Chondrocyte (in vitro differentiated cells): ENCODE data around the gene ALDH2. TPM values are rescaled to one million over a fixed set of nuclear protein-coding genes. Genes with fewer than 3 reads are reported as not detected.
A peak's percentile ranks its signal among the peaks of the same experiment; 100 is the strongest.
"Not testable (repeated sequence)": the region's sequence is repeated elsewhere in the genome, so short reads cannot be mapped to it uniquely, and the experiment has no call there.

Experiments used
- DNase-seq: peaks from one replicate; pipeline ENCODE4 v3.0.0; 2021; ENCODE audit warnings: mixed read lengths, low spot score
- H3K27ac Mint-ChIP-seq: one replicate; pipeline ENCODE4 v1.8.0; 2021; ENCODE audit warnings: mild to moderate bottlenecking, moderate library complexity, mixed read lengths; ENCODE audit not compliant: unreplicated experiment
- H3K27me3 Mint-ChIP-seq: 2 replicates; pipeline ENCODE4 v1.8.0; 2021; ENCODE audit warnings: low read depth, mixed read lengths
- H3K36me3 Mint-ChIP-seq: 2 replicates; pipeline ENCODE4 v1.8.0; 2021; ENCODE audit warnings: low read depth, mixed read lengths
- H3K4me1 Mint-ChIP-seq: 2 replicates; pipeline ENCODE4 v1.8.0; 2021; ENCODE audit warnings: low read depth, mild to moderate bottlenecking, mixed read lengths
- H3K4me3 Mint-ChIP-seq: one replicate; pipeline ENCODE4 v1.8.0; 2021; ENCODE audit warnings: mild to moderate bottlenecking, moderate library complexity, mixed read lengths; ENCODE audit not compliant: unreplicated experiment
- H3K9me3 Mint-ChIP-seq: 2 replicates; pipeline ENCODE4 v1.8.0; 2021; ENCODE audit warnings: low read depth, mixed read lengths
- CTCF ChIP-seq: fragments of 200-600 bp; sonication (generic); IDR thresholded peaks from 2 replicates; pipeline ENCODE4 v1.5.0; 2021; ENCODE audit warnings: antibody characterized with exemption, mild to moderate bottlenecking, moderate library complexity
- total RNA-seq: library from RNA; stranded (reverse); gene quantifications from 3 replicates; pipeline ENCODE4 v1.2.1, GENCODE V29; 2021

The ALDH2 gene
- total RNA-seq, 1 donor from 2014 or later: 73.8 TPM

GRCh38 chr12:111732786-111733185, 33.9 kb upstream of the ALDH2 start:
- Mint-ChIP-seq H3K4me3 (no peak overlapping the region), H3K4me1 (peaks cover 2% of the 10 kb centered on the region), H3K27me3 (no peaks in the 10 kb centered on the region), H3K9me3 (no peaks in the 10 kb centered on the region), H3K27ac (no peak overlapping the region), H3K36me3 (peaks cover 17% of the 10 kb centered on the region)
- TF ChIP-seq CTCF: no peak
- DNase-seq: no peak

- Mint-ChIP-seq H3K4me1 (peaks cover 2% of the 10 kb centered on the region), H3K4me3 (no peak overlapping the region), H3K27me3 (no peaks in the 10 kb centered on the region), H3K9me3 (no peaks in the 10 kb centered on the region), H3K27ac (no peak overlapping the region), H3K36me3 (peaks cover 14% of the 10 kb centered on the region)
- DNase-seq: no peak
- no peak for TF ChIP-seq CTCF
Observed at GRCh38 chr12:111733340-111733915, 33.3 kb upstream of the ALDH2 start.

- not testable (repeated sequence) for H3K9me3 Mint-ChIP-seq, H3K27me3 Mint-ChIP-seq, H3K27ac Mint-ChIP-seq, H3K36me3 Mint-ChIP-seq, DNase-seq, H3K4me3 Mint-ChIP-seq
- H3K4me1 Mint-ChIP-seq: peaks cover 19% of the 10 kb centered on the region
Observed at GRCh38 chr12:111739524-111739923, 27.2 kb upstream of the ALDH2 start.

- H3K4me3 Mint-ChIP-seq: no peak overlapping the region
- H3K4me1 Mint-ChIP-seq: peaks cover 19% of the 10 kb centered on the region
- no peak for DNase-seq
- H3K27me3 Mint-ChIP-seq: no peaks in the 10 kb centered on the region
- no peak for TF ChIP-seq CTCF
- H3K27ac Mint-ChIP-seq: peak overlapping the region; percentile 82
- H3K36me3 Mint-ChIP-seq: peaks cover 17% of the 10 kb centered on the region
- no peaks in the 10 kb centered on the region for H3K9me3 Mint-ChIP-seq
Observed at GRCh38 chr12:111741235-111741812, 25.4 kb upstream of the ALDH2 start.

GRCh38 chr12:111745211-111745610, 21.5 kb upstream of the ALDH2 start:
- peaks cover 16% of the 10 kb centered on the region for H3K4me1 Mint-ChIP-seq
- no peak for TF ChIP-seq CTCF
- H3K4me3 Mint-ChIP-seq: no peak overlapping the region
- no peaks in the 10 kb centered on the region for H3K9me3 Mint-ChIP-seq
- DNase-seq: no peak
- H3K36me3 Mint-ChIP-seq: peaks cover 18% of the 10 kb centered on the region
- no peak overlapping the region for H3K27ac Mint-ChIP-seq
- H3K27me3 Mint-ChIP-seq: no peaks in the 10 kb centered on the region

GRCh38 chr12:111747333-111747732, 19.4 kb upstream of the ALDH2 start:
- H3K4me3 Mint-ChIP-seq: no peak overlapping the region
- no peaks in the 10 kb centered on the region for H3K9me3 Mint-ChIP-seq
- no peak for DNase-seq
- H3K36me3 Mint-ChIP-seq: peaks cover 18% of the 10 kb centered on the region
- TF ChIP-seq CTCF: no peak
- no peak overlapping the region for H3K27ac Mint-ChIP-seq
- no peaks in the 10 kb centered on the region for H3K4me1 Mint-ChIP-seq
- H3K27me3 Mint-ChIP-seq: no peaks in the 10 kb centered on the region
